ENCODE data around the gene GPR68.

DNA sequence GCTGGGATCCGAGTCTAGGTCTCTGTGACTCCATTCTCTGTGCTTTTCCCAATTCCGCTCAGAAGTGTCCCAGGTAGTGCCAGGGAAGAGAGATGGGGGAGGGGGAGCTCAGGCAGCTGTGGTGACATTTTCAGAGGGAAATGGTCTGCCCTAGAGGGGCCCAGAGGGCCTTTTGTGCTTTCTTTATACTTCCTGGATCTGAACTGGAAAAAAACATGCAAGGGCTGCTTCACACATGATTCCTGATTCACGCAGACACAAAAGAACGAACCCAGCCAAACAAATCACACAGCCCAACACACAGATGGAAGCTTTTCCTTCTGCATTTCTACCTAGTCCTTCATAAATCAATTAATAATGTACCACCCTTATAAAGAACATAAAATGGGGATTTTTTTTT, 26.5 kb downstream of the GPR68 start:
- TF ChIP-seq, protein P1, sequence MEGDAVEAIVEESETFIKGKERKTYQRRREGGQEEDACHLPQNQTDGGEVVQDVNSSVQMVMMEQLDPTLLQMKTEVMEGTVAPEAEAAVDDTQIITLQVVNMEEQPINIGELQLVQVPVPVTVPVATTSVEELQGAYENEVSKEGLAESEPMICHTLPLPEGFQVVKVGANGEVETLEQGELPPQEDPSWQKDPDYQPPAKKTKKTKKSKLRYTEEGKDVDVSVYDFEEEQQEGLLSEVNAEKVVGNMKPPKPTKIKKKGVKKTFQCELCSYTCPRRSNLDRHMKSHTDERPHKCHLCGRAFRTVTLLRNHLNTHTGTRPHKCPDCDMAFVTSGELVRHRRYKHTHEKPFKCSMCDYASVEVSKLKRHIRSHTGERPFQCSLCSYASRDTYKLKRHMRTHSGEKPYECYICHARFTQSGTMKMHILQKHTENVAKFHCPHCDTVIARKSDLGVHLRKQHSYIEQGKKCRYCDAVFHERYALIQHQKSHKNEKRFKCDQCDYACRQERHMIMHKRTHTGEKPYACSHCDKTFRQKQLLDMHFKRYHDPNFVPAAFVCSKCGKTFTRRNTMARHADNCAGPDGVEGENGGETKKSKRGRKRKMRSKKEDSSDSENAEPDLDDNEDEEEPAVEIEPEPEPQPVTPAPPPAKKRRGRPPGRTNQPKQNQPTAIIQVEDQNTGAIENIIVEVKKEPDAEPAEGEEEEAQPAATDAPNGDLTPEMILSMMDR (IDR thresholded peaks at IDR 0.05) = no peak
- no peak for TF ChIP-seq POLR2A (IDR thresholded peaks at IDR 0.05)

All from body of pancreas (tissue), 4 donors.